Choroid plexus epithelial cell (primary cell): Measurements from ENCODE around the gene BMI1.
"Not testable (repeated sequence)": the region's sequence is repeated elsewhere in the genome, so short reads cannot be mapped to it uniquely, and the experiment has no call there.

ENCODE experiments used
- DNase-seq: peaks from one replicate; pipeline ENCODE4 v3.0.0-alpha.2; 2010; ENCODE audit warnings: low read depth
- H3K4me3 ChIP-seq: 2 replicates; pipeline ENCODE4 v1.5.1; 2011; ENCODE audit warnings: low read depth, mild to moderate bottlenecking, control low read depth, low read length, moderate library complexity
- CTCF ChIP-seq: conservative IDR thresholded peaks from 2 replicates; pipeline ENCODE4 v1.5.1; 2011; ENCODE audit warnings: low read depth, mild to moderate bottlenecking, control low read depth, inconsistent platforms, low read length, moderate library complexity

Gene BMI1

GRCh38 chr10:22356324-22356873, 35.5 kb downstream of the BMI1 start:
- no peak overlapping the region for H3K4me3 ChIP-seq
- DNase-seq: no peak
- TF ChIP-seq CTCF: no peak

- H3K4me3 ChIP-seq, DNase-seq: not testable (repeated sequence)
These were observed 36.9 kb downstream of the BMI1 start for GRCh38 chr10:22357770-22358169.

GRCh38 chr10:22363305-22363704, 42.4 kb downstream of the BMI1 start:
- no peak for DNase-seq
- no peak overlapping the region for H3K4me3 ChIP-seq
- no peak for TF ChIP-seq CTCF

- DNase-seq: no peak
- no peak overlapping the region for H3K4me3 ChIP-seq
- no peak for TF ChIP-seq CTCF
These were observed 43.7 kb downstream of the BMI1 start for GRCh38 chr10:22364407-22365140.

- no peak overlapping the region for H3K4me3 ChIP-seq
- DNase-seq: no peak
- no peak for TF ChIP-seq CTCF
These were observed 44.3 kb downstream of the BMI1 start for GRCh38 chr10:22365233-22365632.

GRCh38 chr10:22365644-22366434, 44.9 kb downstream of the BMI1 start:
- DNase-seq: no peak
- no peak for TF ChIP-seq CTCF

GRCh38 chr10:22366435-22366703, 45.5 kb downstream of the BMI1 start:
- DNase-seq: no peak
- TF ChIP-seq CTCF: no peak
- H3K4me3 ChIP-seq: no peak overlapping the region

More at GRCh38 chr10:22365644-22366434, 44.9 kb downstream of the BMI1 start:
- no peak overlapping the region for H3K4me3 ChIP-seq
